Measurements from ENCODE around the gene RPUSD2.
"Not testable (repeated sequence)": the region's sequence is repeated elsewhere in the genome, so short reads cannot be mapped to it uniquely, and the experiment has no call there.

Gene RPUSD2

DNA sequence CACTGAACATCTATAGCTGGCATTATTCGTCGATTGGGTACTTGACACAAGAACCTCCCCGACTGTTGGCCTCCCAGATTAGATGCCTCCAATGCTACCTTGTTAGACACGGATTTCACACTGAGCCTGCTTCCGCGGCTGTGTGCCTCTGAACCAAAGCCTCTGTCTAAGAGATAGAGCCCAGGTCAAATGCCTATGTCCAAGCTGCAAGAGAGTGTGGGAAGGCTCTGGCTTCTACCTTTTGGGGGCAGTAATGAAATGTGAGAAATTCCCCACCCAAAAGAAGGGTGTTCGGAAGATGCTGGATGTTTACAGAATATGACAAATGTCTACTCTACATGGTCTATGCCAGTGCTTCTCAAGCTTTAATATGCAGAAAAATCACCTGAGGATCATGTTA lies 2.0 kb upstream of the RPUSD2 start:
- DNase-seq: no peak

DNA sequence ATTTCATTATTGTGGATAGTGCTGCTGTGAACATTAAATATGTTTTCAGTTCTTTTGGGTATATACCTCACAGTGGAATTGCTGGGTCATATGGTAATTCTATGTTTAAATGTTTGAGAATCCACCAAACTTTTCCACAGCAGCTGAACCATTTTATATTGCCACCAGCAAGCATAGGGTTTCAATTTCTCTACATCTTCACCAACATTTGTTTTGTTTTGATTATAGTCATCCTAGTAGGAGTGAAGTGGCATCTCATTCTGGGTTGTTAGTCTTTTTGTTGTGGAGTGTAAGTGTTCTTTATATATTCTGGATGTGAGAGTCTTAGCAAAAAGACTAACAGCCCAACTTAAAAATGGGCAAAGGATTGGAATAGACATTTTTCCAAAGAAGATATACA lies 6.0 kb downstream of the RPUSD2 start:
- DNase-seq: no peak

DNA sequence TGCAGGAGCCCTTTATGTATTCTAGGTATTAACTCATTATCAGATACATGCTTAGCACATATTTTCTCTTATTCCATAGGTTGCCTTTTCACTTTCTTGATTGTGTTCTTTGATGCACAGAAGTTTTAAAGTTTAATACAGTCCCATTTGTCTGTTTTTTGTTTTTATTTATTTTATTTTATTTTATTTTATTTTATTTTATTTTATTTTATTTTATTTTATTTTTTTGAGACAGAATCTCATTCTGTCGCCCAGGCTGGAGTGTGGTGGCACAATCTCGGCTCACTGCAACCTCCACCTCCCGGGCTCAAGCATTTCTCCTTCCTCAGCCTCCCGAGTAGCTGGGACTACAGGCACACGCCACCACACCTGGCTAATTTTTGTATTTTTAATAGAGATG lies 7.8 kb downstream of the RPUSD2 start:
- DNase-seq: not testable (repeated sequence)

DNA sequence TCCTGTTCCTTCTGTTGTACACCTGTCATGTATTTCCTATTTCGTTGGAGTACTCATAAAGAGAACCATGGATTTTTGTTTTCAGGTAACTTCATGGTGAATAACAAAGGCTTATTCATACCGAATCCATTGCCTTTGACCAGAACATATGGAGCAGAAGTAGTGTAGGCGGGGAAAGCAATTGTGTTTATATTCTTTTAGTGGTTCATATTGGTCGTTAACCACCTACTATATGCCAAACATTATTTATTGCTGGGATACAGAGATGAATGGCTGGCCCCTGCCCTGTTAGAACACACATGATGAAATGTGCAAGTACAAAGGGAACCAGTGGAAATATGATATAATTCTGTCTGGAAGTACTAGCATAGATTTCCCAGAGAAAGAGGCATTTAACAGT lies 9.8 kb downstream of the RPUSD2 start:
- no peak for DNase-seq

DNA sequence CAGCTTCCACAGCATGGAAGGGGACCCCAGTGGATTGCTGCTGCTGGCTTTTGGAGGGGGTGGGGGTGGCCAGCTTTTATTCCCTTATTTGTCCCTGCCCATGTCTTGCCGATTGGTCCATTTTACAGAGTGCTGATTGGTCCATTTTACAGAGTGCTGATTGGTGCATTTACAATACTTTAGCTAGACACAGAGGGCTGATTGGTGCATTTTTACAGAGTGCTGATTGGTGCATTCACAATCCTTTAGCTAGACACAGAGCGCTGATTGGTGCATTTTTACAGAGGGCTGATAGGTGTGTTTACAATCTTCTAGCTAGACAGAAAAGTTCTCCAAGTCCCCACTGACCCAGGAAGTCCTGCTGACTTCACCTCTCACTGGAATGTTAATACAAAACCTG lies 12.7 kb downstream of the RPUSD2 start:
- DNase-seq: not testable (repeated sequence)

DNA sequence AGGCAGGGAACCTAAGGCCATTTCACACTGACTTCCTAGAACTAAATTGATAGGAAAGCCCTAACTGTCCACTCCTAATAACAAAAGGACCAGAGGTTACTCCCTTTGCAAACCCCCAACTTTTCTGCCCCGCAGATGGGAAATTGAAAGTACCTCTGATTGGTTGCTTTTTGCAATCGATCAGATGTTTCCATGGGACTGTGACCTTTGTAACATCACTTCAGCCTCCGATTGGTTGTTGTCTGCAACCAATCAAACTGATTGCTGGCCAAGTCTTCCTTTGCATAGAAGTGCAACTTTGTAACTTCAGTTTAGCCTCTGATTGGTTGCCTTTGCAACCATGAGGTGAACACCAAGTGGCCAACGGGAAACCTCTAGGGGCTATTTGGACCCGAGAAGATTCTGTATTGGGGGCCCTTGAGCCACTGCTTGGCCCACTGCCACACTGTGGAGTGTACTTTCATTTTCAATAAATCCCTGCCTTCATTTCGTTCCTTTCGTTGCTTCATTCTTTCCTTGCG lies 13.7 kb downstream of the RPUSD2 start:
- DNase-seq: no peak

DNA sequence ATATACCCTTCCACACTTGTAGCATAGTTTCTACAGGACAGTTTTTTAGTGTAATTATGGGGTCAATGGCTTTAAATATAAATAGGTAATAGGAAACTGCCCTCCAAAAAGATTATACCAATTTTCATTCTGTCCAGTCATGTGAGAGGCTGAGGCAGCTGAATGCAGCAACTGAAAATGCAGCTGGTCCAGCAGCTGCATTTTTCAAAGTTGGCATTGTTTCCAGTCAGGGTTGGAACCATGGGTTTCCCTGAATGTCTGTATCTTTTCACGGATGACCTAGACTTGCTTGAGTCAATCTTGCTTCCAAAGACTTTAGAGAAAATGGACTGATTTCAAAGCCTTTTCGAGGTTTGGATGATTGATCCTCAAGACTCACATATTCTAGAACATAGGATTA lies 15.1 kb downstream of the RPUSD2 start:
- DNase-seq: no peak

DNA sequence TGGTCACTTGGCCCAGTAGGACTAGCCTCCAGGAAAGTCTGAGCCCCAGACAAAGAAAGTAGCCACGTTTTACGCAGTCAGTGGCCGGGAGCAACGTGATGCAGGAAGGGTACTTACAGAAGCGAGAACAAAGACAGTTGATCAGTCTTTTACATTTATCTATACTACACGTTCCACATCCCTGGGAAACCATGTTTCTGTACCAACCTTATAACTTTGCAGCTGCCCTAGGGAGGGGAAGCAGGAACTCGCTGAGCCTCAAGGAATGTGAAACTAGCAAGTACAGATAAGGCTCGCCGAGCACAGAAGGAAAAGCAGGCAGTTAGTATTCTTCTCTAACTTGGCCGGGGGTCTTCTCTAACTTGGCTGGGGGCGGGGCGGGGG lies 21.6 kb downstream of the RPUSD2 start:
- DNase-seq: no peak

DNA sequence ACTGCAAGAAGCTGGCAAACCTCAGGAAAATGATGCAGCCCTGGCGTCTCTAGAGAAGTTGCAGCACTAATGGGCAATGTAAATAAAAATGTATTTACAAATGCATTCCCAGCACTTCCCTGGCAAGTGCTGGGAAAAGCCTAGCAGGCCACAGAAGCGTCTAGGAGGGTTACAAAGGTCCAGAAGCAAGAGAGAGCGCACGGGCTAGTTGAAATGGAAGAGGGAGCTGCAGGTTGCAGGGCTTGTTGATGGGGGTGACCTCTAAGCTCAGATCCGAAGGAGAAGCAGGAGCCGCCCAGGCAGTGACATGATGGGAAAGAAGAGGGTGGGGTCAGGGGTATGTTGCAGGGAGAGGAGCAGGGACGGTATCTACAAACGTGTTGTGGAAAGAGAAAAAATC lies 22.3 kb downstream of the RPUSD2 start:
- no peak for DNase-seq

DNA sequence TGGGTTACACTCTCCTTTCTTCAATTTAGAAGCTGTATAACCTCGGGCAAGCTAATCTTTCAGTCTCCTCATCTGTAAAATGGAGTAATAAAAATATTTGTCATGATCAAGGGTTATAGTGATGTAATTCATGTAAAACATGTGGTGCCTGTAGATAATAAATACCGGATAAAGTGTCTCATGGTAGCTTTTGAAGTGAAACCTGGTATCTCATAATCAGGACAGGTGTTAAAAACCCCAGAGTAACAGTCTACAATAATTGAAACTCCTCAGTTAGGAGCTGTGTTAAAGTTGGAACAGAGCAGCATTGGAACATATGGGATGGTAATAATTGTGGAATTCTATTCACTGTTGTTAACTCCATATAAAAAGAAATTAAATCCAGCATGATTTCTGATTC lies 24.1 kb downstream of the RPUSD2 start:
- DNase-seq: no peak

DNA sequence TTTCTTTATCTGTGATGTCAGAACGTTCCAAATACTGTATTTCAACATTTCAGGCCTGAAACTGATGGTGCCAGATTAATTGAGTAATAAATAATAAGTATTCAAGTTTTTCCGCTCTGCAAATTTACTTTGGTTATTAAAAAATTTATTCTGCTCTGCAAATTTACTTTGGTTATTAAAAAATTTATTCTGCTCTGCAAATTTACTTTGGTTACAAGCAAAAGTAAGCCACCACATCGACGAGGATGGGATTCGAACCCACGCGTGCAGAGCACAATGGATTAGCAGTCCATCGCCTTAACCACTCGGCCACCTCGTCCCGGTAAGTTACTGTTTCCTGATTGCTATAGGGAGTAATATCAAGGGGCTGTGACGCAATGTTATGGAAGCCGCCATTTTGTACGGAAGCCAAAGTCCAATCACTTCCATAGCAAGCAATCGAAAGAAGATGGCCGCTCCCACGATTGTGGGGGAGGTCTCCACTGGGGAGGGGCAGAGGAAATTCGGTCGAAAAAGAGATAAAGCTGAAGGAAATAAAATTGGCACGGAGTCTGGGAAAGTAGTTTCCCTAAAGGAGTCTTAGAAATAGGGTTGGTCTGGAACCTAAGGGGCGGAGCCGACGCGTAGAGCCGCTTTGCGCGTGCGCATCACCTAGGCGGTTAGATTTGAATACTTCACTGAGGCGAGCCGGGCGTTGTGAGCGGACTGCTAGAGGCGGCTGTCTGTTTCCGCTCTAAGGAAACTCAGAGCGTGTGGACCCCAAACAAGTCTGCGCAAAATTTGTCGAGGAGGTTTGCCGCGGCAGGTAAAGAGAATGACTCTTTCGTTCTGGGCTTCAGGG lies 24.7 kb downstream of the RPUSD2 start, which contains the start of gene KNL1:
Gene KNL1, plus strand, starts transcription at position 662 of the 841 bp plus-strand sequence. CDS start 8,683 bp downstream, outside the sequence.
- DNase-seq: peak; percentile 75

DNA sequence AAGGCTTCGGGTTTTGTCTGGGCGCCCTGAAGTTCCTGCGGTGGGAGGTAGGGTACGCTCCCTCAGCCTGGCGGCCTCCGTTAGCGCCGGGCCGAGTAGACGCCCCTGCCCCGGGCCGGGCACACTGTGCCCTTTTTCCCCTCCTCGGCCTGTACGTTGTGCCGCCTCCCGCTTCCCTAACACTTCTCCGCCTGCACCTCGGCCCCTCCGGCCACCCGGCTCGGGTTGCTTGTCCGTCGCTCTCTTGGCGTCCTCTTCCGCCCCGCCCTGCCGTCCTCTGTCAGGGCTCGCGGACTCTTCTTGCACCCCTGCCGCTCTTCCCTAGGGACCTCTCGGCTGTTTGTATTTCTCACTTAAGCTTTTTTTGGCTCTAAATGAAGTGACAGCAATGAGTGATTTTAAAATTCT lies 25.3 kb downstream of the RPUSD2 start:
- DNase-seq: no peak

DNA sequence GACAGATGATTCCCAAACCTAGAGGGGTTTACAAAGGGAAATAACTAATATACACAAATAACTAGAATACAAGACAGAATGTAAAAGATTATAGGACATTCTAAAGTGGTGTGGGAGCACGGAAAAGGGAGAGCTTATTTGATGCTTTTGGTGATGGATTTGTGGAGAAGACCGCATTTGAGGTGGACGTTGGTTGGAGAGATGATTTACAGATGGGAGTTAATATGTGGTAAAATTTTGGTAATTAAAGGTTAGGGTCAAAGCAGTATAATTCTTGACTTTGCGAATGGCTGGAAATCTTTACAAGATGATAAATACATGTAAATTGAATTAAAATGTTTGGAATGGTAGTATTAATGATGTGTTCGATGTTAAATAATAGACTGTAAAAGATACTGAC lies 26.1 kb downstream of the RPUSD2 start:
- DNase-seq: no peak

DNA sequence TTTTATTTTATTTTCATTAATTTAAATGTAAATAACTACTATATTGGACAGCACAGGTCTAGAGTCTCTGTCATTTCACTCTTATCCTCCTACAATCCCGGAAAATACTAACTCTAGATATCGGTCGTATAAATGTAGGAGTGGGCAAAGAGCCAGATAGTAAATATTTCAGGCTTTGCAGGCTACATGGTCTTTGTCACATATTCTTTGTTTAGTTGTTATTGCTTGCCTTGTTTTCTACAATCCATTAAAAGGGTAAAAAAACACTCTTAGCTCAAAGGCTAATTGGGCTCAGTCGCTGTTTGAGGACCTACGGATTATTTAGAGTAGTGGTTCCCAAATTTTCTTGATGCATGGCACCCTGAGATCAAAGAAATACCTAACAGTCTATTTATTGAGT lies 26.7 kb downstream of the RPUSD2 start:
- DNase-seq: no peak

DNA sequence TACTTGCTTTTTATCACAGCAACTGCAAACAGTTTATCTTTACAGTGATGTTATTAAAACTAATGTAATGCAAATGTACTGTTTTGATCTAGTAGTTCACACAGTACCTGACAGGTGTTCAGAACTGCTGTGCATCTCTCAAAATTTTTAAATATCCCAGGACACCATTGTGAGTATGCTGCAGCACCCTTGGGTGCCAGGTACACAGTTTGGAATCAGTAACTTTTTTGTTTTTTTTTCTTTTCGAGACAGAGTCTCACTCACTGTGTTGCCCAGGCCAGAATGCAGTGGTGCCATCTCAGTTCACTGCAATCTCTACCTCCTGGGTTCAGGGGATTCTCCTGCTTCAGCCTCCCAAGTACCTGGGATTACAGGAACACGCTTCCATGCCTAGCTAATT lies 27.9 kb downstream of the RPUSD2 start:
- DNase-seq: no peak

DNA sequence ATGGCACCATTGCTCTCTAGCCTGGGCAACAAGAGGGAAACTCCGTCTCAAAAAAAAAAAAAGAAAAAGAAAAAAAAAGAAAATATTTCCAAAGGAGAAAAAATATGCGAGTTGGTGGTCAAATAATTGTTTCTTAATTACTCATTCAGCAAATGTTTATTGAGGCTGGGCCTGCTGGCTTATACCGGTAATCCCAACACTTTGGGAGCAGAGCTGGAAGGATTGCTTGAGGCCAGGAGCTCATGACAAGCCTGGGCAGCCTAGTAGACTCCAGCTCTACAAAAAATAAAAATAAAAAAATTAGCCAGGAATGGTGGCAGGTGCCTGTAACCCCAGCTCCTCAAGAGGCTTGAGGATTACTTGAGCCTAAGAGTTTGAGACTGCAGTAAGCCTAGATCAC lies 29.0 kb downstream of the RPUSD2 start:
- no peak for DNase-seq

DNA sequence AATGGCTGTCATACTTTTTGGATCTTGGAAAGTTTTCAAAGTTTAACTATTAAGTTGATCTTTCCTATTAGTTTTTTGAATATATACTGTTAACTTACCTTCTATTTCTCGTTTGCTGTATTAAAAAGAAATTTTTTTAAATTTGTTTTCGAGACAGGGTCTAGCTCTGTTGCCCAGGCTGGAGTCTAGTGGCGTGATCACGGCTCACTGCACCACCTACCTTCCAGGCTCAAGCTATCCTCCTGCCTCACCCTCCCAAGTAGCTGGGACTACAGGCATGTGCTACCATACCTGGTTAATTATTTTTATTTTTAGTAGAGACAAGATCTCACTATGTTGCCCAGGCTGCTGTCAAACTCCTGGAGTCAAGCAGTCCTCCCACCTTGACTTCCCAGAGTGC lies 29.6 kb downstream of the RPUSD2 start:
- no peak for DNase-seq

DNA sequence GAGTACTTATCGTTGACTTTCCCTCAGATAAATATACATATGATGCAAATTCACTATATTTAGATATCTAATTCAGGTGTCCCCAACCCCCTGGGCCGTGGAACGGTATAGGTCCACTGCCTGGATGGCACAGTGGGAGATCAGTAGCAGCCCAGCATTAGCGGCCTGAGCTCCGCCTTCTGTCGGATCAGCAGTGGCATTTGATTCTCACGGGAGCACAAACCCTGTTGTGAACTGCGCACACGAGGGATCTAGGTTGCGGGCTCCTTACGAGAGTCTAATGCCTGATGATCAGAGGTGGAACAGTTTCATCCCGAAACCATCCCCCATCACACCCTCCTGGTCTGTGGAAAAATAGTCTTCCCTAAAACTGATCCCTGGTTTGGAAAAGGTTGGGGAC lies 31.9 kb downstream of the RPUSD2 start:
- no peak for DNase-seq

DNA sequence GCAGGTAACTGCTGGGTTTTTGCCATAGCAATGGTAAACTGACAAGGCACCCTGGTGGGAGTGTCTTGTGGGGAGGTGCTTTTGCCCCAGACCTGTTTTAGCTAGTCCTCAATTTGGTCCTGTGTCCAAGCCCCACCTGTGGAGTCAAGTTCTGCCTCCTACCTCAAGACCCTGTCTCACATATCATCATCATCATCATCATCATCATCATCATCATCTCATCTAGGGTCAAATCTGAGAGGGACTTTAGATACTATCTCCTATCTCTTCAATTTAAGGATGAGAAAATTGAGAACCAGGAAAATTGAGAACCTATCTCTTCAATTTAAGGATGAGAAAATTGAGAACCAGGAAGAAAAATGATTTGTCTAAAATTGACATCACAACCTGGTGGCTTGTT lies 34.8 kb downstream of the RPUSD2 start:
- no peak for DNase-seq

DNA sequence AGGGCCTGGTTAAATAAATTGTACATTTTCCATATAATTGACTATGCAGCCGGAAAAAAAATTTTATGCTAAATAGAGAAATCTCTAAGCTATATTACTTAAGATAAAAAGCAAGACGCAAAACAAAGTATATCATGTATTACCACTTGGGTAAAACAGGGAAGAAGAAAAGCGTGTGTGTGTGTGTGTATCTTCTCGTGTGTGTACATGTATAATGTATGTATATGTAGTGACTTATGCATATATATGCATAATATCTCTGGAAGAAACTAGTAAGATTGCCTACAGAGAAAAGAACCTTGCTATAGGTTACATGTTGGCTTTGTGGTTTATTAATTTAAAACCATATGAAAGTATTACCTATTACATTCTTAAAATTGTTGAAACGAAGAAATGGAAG lies 44.0 kb downstream of the RPUSD2 start:
- DNase-seq: no peak

DNA sequence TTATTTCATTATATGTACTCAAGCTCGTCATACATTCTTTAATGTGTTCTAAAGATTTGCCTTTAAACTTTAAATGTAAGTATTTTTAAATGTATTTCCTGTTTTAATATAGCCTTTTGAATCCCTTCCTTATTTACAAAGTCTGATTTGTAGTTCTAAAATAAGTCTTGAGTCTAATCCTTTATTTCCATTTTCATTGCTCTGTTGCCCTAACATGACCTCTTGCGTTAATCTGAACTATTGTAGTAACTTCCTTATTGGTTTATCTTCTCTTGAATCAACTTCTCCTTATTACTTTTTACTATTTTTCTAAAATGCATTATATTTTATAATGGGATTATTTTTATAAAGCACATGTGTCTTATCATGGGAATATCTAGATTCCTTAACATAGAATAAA lies 48.9 kb downstream of the RPUSD2 start:
- DNase-seq: no peak

DNA sequence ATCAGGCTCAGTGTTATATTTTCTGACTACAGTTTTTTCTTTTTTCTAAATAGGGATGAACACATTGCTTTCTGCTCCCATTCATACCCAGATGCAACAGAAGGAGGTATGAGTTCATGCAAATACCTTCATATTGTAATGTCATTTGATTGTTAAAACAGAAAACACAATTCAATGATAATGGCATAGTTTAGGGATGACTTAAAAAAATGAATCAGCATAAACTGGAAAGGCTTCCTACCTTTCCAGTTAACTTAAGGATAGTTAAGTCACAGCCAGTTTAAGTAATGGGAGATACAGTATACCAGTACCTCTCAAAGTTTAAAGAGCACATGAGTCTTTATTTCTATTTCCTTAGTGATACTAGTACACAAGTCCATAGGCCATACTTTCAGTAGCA lies 49.8 kb downstream of the RPUSD2 start:
- no peak for DNase-seq

DNA sequence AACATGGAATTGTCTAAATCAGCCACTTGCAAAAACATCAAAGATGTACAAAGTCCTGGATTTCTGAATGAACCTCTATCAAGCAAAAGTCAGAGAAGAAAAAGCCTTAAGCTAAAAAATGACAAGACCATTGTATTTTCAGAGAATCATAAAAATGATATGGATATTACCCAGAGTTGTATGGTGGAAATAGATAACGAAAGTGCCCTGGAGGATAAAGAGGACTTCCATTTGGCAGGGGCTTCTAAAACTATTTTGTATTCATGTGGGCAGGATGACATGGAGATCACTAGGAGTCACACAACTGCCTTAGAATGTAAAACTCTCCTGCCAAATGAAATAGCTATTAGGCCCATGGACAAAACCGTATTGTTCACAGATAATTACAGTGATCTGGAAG lies 54.3 kb downstream of the RPUSD2 start:
- DNase-seq: no peak
